ENCODE measurements around the gene BDP1. TPM values are rescaled to one million over a fixed set of nuclear protein-coding genes. Genes with fewer than 3 reads are reported as not detected.
"Not testable (repeated sequence)": the region's sequence is repeated elsewhere in the genome, so short reads cannot be mapped to it uniquely, and the experiment has no call there.

BDP1 gene
- total RNA-seq, 3 donors from 2014 or later, result 37.0 to 38.3 (median 37.3) TPM

DNA sequence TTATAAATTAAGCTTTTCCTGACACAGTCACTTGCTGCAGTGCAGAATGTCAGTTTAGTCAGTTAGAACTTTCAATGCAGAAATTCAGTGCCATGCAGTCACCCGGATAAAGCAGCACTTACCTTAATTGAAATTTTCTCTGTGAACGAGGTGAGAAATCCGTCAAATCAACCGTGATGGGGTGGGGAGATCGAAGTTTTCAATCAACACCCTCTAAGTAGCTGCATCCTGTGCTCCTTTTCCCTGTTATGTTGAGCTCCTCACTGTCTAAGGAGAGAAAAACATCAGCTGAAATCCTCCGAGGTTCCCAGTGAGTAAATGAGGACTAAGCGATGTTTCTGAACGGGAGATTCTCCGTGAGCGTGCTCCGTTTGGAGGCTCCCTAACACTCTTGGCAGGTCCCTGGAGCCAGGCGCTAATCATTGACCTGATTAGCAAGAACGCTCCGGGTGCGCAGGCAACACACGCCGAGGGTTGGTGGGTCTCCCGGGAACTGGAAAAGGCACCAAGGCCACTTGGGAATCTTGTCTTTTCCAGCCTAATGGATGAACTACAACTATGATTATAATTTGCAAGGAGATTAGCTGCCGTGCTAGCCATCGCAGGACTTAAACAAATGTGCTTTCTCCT lies 9.8 kb upstream of the BDP1 start:
- not testable (repeated sequence) for H3K9me3 Mint-ChIP-seq; H3K4me3 Mint-ChIP-seq; H3K4me1 Mint-ChIP-seq (ENCODE audit: low read depth); H3K36me3 Mint-ChIP-seq (ENCODE audit: insufficient read depth); DNase-seq
- H3K27me3 Mint-ChIP-seq (ENCODE audit: low read depth), result peaks cover 32% of the 10 kb centered on the region
- peak in 1 of 2 donors; percentile 41 for ATAC-seq

DNA sequence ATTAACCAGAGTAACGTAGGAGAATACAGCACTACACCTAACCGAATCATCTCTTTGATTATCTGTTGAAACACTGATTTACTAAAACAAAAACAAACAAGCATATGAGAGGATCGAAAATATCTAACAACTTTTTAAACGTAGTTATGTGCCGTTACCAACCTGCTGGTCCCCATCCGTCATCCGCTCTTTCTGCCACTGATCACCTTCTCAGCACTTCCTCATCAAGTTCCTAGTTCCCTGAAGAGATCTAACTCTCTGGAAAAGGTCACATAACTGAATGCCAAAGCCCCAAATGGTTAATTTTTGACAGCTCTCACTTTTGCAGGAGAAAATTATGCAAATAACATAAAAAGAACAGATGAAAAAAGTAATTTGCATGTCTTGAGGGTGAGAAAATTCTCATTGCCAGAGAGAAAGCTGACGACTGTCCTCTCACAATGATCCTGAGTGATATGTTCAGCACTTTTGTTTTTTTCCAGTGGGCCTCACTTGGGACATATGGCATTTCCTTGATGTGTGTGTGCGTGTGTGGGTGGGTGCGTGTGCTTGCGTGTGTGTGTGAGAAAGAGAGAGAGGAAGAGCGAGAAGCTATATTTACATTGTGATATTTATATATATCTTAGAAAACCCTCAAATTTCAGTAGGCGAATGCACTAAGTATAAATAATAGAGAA lies 8.8 kb upstream of the BDP1 start:
- H3K36me3 Mint-ChIP-seq (ENCODE audit: insufficient read depth); H3K4me1 Mint-ChIP-seq (ENCODE audit: low read depth); DNase-seq; ATAC-seq; H3K9me3 Mint-ChIP-seq; H3K4me3 Mint-ChIP-seq: not testable (repeated sequence)
- H3K27me3 Mint-ChIP-seq (ENCODE audit: low read depth), result peaks cover 29% of the 10 kb centered on the region

- H3K4me3 Mint-ChIP-seq; H3K4me1 Mint-ChIP-seq (ENCODE audit: low read depth); H3K9me3 Mint-ChIP-seq; H3K36me3 Mint-ChIP-seq (ENCODE audit: insufficient read depth): not testable (repeated sequence)
- H3K27me3 Mint-ChIP-seq (ENCODE audit: low read depth), result peaks cover 33% of the 10 kb centered on the region
- DNase-seq, result peak; percentile 38
- peak; percentile 93 to 95 for ATAC-seq
Measured at GRCh38 chr5:71447218-71447808, 8.1 kb upstream of the BDP1 start.

- no peak for ATAC-seq
- peaks cover 2% of the 10 kb centered on the region for H3K36me3 Mint-ChIP-seq (ENCODE audit: insufficient read depth)
- no peak overlapping the region for H3K4me3 Mint-ChIP-seq
- no peaks in the 10 kb centered on the region for H3K9me3 Mint-ChIP-seq
- peaks cover 18% of the 10 kb centered on the region for H3K27me3 Mint-ChIP-seq (ENCODE audit: low read depth)
- no peak for DNase-seq
- peaks cover 19% of the 10 kb centered on the region for H3K4me1 Mint-ChIP-seq (ENCODE audit: low read depth)
Measured at GRCh38 chr5:71452876-71453275, 2.6 kb upstream of the BDP1 start.

GRCh38 chr5:71454913-71455312 lies 538 bp upstream of the BDP1 start:
- peaks cover 11% of the 10 kb centered on the region for H3K36me3 Mint-ChIP-seq (ENCODE audit: insufficient read depth)
- DNase-seq (no peak), ATAC-seq (no peak)
- no peaks in the 10 kb centered on the region for H3K9me3 Mint-ChIP-seq
- H3K4me1 Mint-ChIP-seq (ENCODE audit: low read depth), result peaks cover 23% of the 10 kb centered on the region
- H3K4me3 Mint-ChIP-seq, result peak overlapping the region; percentile 96
- peaks cover 13% of the 10 kb centered on the region for H3K27me3 Mint-ChIP-seq (ENCODE audit: low read depth)

DNA sequence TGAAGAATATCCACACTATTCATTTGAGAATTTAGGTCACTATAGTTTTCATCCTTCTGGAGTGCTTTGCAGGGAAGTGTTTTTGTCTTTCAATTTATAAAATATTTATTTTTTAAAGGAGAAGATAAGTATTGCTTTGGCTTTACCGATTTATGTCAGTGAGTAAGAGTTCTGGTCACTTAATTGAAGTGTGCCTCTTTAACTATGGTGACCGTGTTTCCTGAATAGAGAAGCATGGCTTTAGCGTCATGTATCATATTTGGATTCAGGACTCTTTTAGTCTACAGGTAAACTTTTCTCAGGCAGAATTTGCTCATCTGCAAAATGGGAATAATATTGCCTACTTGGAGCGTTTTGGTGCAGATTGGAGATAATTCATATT lies 902 bp downstream of the BDP1 start:
- Mint-ChIP-seq H3K36me3 (ENCODE audit: insufficient read depth) (peaks cover 11% of the 10 kb centered on the region), H3K4me3 (peak overlapping the region; percentile 96), H3K4me1 (ENCODE audit: low read depth) (peaks cover 23% of the 10 kb centered on the region), H3K9me3 (no peaks in the 10 kb centered on the region), H3K27me3 (ENCODE audit: low read depth) (peaks cover 7% of the 10 kb centered on the region)
- ATAC-seq (no peak), DNase-seq (no peak)

DNA sequence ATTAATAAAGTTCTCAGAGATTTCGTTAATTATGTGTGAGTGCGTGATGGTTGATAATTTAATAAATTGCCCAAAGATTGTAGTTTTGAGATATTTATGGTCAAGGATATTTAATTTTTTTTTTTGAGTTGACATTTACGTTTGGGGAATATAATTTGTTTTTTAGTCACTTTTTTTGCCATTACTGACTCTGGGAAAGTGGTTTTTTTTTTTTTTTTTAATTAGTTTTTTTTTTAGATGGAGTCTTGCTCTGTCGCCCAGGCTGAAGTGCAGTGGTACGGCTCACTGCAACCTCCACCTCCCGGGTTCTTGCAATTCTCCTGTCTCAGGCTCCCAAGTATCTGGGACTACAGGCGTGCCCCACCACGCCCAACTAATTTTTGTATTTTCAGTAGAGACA lies 1.7 kb downstream of the BDP1 start:
- no peak for ATAC-seq
- H3K27me3 Mint-ChIP-seq (ENCODE audit: low read depth), result peaks cover 4% of the 10 kb centered on the region
- no peaks in the 10 kb centered on the region for H3K9me3 Mint-ChIP-seq
- H3K4me1 Mint-ChIP-seq (ENCODE audit: low read depth), result peaks cover 23% of the 10 kb centered on the region
- H3K4me3 Mint-ChIP-seq, result peak overlapping the region; percentile 96
- no peak for DNase-seq
- peaks cover 11% of the 10 kb centered on the region for H3K36me3 Mint-ChIP-seq (ENCODE audit: insufficient read depth)

GRCh38 chr5:71460693-71461092 lies 5.2 kb downstream of the BDP1 start:
- H3K27me3 Mint-ChIP-seq (ENCODE audit: low read depth), result no peaks in the 10 kb centered on the region
- H3K36me3 Mint-ChIP-seq (ENCODE audit: insufficient read depth), result peaks cover 14% of the 10 kb centered on the region
- peaks cover 20% of the 10 kb centered on the region for H3K4me1 Mint-ChIP-seq (ENCODE audit: low read depth)
- no peak for ATAC-seq
- H3K9me3 Mint-ChIP-seq, result no peaks in the 10 kb centered on the region
- H3K4me3 Mint-ChIP-seq, result no peak overlapping the region
- no peak for DNase-seq

- peaks cover 17% of the 10 kb centered on the region for H3K36me3 Mint-ChIP-seq (ENCODE audit: insufficient read depth)
- no peaks in the 10 kb centered on the region for H3K27me3 Mint-ChIP-seq (ENCODE audit: low read depth)
- ATAC-seq, result no peak
- no peak for DNase-seq
- peaks cover 17% of the 10 kb centered on the region for H3K4me1 Mint-ChIP-seq (ENCODE audit: low read depth)
- H3K4me3 Mint-ChIP-seq, result no peak overlapping the region
- H3K9me3 Mint-ChIP-seq, result no peaks in the 10 kb centered on the region
Measured at GRCh38 chr5:71461360-71461759, 5.9 kb downstream of the BDP1 start.

DNA sequence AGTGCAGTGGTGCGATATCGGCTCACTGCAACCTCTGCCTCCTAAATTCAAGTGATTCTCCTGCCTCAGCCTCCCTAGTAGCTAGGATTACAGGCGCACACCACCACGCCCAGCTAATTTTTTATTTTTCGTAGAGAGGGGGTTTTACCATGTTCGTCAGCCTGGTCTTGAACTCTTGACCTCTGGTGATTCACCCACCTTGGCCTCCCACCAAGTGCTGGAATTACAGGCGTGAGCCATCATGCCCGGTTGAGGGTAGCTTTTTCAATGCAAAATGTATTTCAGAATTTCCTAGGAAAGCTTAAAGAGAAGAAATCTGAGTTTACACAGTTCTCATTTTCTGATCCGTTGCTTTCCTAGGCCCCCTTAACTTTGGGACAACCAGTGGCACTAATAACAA lies 15.7 kb downstream of the BDP1 start:
- no peaks in the 10 kb centered on the region for H3K27me3 Mint-ChIP-seq (ENCODE audit: low read depth)
- H3K9me3 Mint-ChIP-seq, result no peaks in the 10 kb centered on the region
- no peaks in the 10 kb centered on the region for H3K4me1 Mint-ChIP-seq (ENCODE audit: low read depth)
- ATAC-seq (no peak), DNase-seq (no peak)
- H3K4me3 Mint-ChIP-seq, result no peak overlapping the region
- peaks cover 31% of the 10 kb centered on the region for H3K36me3 Mint-ChIP-seq (ENCODE audit: insufficient read depth)

- ATAC-seq, result peak; percentile 35 to 60
- H3K4me3 Mint-ChIP-seq, result no peak overlapping the region
- H3K4me1 Mint-ChIP-seq (ENCODE audit: low read depth), result no peaks in the 10 kb centered on the region
- DNase-seq, result no peak
- no peaks in the 10 kb centered on the region for H3K9me3 Mint-ChIP-seq
- H3K27me3 Mint-ChIP-seq (ENCODE audit: low read depth), result no peaks in the 10 kb centered on the region
- peaks cover 23% of the 10 kb centered on the region for H3K36me3 Mint-ChIP-seq (ENCODE audit: insufficient read depth)
Measured at GRCh38 chr5:71475788-71476384, 20.4 kb downstream of the BDP1 start.

- no peaks in the 10 kb centered on the region for H3K9me3 Mint-ChIP-seq
- no peak for ATAC-seq
- peaks cover 18% of the 10 kb centered on the region for H3K4me1 Mint-ChIP-seq (ENCODE audit: low read depth)
Measured at GRCh38 chr5:71481441-71481840, 26.0 kb downstream of the BDP1 start.

GRCh38 chr5:71482132-71482531 lies 26.7 kb downstream of the BDP1 start:
- ATAC-seq (no peak), DNase-seq (no peak)
- no peaks in the 10 kb centered on the region for H3K27me3 Mint-ChIP-seq (ENCODE audit: low read depth)
- H3K4me1 Mint-ChIP-seq (ENCODE audit: low read depth), result peaks cover 18% of the 10 kb centered on the region
- no peak overlapping the region for H3K4me3 Mint-ChIP-seq
- H3K36me3 Mint-ChIP-seq (ENCODE audit: insufficient read depth), result peaks cover 39% of the 10 kb centered on the region
- no peaks in the 10 kb centered on the region for H3K9me3 Mint-ChIP-seq

More at GRCh38 chr5:71481441-71481840, 26.0 kb downstream of the BDP1 start:
- DNase-seq, result no peak
- peaks cover 36% of the 10 kb centered on the region for H3K36me3 Mint-ChIP-seq (ENCODE audit: insufficient read depth)
- H3K4me3 Mint-ChIP-seq, result no peak overlapping the region
- H3K27me3 Mint-ChIP-seq (ENCODE audit: low read depth), result no peaks in the 10 kb centered on the region

- H3K9me3 Mint-ChIP-seq, result no peaks in the 10 kb centered on the region
- H3K36me3 Mint-ChIP-seq (ENCODE audit: insufficient read depth), result peaks cover 45% of the 10 kb centered on the region
- DNase-seq (no peak), ATAC-seq (no peak)
- no peak overlapping the region for H3K4me3 Mint-ChIP-seq
- H3K27me3 Mint-ChIP-seq (ENCODE audit: low read depth), result no peaks in the 10 kb centered on the region
- peaks cover 18% of the 10 kb centered on the region for H3K4me1 Mint-ChIP-seq (ENCODE audit: low read depth)
Measured at GRCh38 chr5:71483355-71483754, 27.9 kb downstream of the BDP1 start.
